ENCODE measurements around the gene TMEM181.
"Not testable (repeated sequence)": the region's sequence is repeated elsewhere in the genome, so short reads cannot be mapped to it uniquely, and the experiment has no call there.

The TMEM181 gene

GRCh38 chr6:158624684-158625682 lies 65.1 kb downstream of the TMEM181 start:
- DNase-seq, result no peak

- no peak for DNase-seq
Observed at GRCh38 chr6:158625881-158626305, 66.0 kb downstream of the TMEM181 start.

GRCh38 chr6:158626360-158627167 lies 66.7 kb downstream of the TMEM181 start:
- no peak for DNase-seq

GRCh38 chr6:158627168-158627939 lies 67.5 kb downstream of the TMEM181 start:
- DNase-seq, result no peak

- no peak for DNase-seq
Observed at GRCh38 chr6:158627940-158628211, 68.0 kb downstream of the TMEM181 start.

GRCh38 chr6:158628542-158628941 lies 68.7 kb downstream of the TMEM181 start:
- DNase-seq, result no peak

- peak; percentile 27 for DNase-seq
Observed at GRCh38 chr6:158629367-158630221, 69.7 kb downstream of the TMEM181 start.

- no peak for DNase-seq
Observed at GRCh38 chr6:158630938-158631616, 71.2 kb downstream of the TMEM181 start.

GRCh38 chr6:158631678-158632537 lies 72.0 kb downstream of the TMEM181 start:
- no peak for DNase-seq

- DNase-seq, result not testable (repeated sequence)
Observed at GRCh38 chr6:158632538-158633119, 72.7 kb downstream of the TMEM181 start.

GRCh38 chr6:158633127-158633526 lies 73.2 kb downstream of the TMEM181 start:
- DNase-seq, result no peak

GRCh38 chr6:158634695-158635426 lies 75.0 kb downstream of the TMEM181 start:
- DNase-seq, result no peak

- no peak for DNase-seq
Observed at GRCh38 chr6:158635427-158636073, 75.7 kb downstream of the TMEM181 start.

- DNase-seq, result no peak
Observed at GRCh38 chr6:158636778-158637177, 76.9 kb downstream of the TMEM181 start.

- DNase-seq, result no peak
Observed at GRCh38 chr6:158638324-158638854, 78.5 kb downstream of the TMEM181 start.

- DNase-seq, result no peak
Observed at GRCh38 chr6:158639056-158639455, 79.2 kb downstream of the TMEM181 start.

GRCh38 chr6:158640519-158640918 lies 80.6 kb downstream of the TMEM181 start:
- DNase-seq, result no peak

GRCh38 chr6:158642097-158642601 lies 82.3 kb downstream of the TMEM181 start:
- no peak for DNase-seq
